Measurements from ENCODE around the gene RBMS1.

RBMS1 gene

GRCh38 chr2:160303527-160303926 is 190.1 kb downstream of the RBMS1 start:
- no peak for DNase-seq (ENCODE audit: low read depth in 1 of 2, low spot score in 1 of 2)
- no peaks in the 10 kb centered on the region for H3K27me3 ChIP-seq (ENCODE audit: insufficient read depth, poor library complexity, severe bottlenecking)
- no peak overlapping the region for H3K27ac ChIP-seq (replicated peaks)
- TF ChIP-seq POLR2AphosphoS5 (IDR thresholded peaks at IDR 0.05; ENCODE audit: low read depth) (no peak), SPI1 (IDR thresholded peaks at IDR 0.05; ENCODE audit: borderline replicate concordance, low read depth) (no peak), GABPA (IDR thresholded peaks at IDR 0.05; ENCODE audit: low read depth) (no peak), CTCF (IDR thresholded peaks at IDR 0.05; ENCODE audit: insufficient read depth, low read length) (no peak), REST (IDR thresholded peaks at IDR 0.05; ENCODE audit: insufficient replicate concordance, low read depth) (no peak)
- H3K4me3 ChIP-seq (replicated peaks; ENCODE audit: insufficient read depth, low read length): no peak overlapping the region

GRCh38 chr2:160303076-160303475 is 190.5 kb downstream of the RBMS1 start:
- Histone ChIP-seq H3K27me3 (ENCODE audit: insufficient read depth, poor library complexity, severe bottlenecking) (no peaks in the 10 kb centered on the region), H3K27ac (replicated peaks) (no peak overlapping the region), H3K4me3 (replicated peaks; ENCODE audit: insufficient read depth, low read length) (no peak overlapping the region)
- no peak for DNase-seq (ENCODE audit: low read depth in 1 of 2, low spot score in 1 of 2)
- TF ChIP-seq REST (IDR thresholded peaks at IDR 0.05; ENCODE audit: insufficient replicate concordance, low read depth) (no peak), POLR2AphosphoS5 (IDR thresholded peaks at IDR 0.05; ENCODE audit: low read depth) (no peak), GABPA (IDR thresholded peaks at IDR 0.05; ENCODE audit: low read depth) (no peak), CTCF (IDR thresholded peaks at IDR 0.05; ENCODE audit: insufficient read depth, low read length) (no peak), SPI1 (IDR thresholded peaks at IDR 0.05; ENCODE audit: borderline replicate concordance, low read depth) (no peak)

GRCh38 chr2:160301420-160301819 is 192.2 kb downstream of the RBMS1 start:
- H3K27me3 ChIP-seq (ENCODE audit: insufficient read depth, poor library complexity, severe bottlenecking): no peaks in the 10 kb centered on the region
- no peak overlapping the region for H3K27ac ChIP-seq (replicated peaks)

More at GRCh38 chr2:160301420-160301819, 192.2 kb downstream of the RBMS1 start:
- DNase-seq (ENCODE audit: low read depth in 1 of 2, low spot score in 1 of 2): no peak
- TF ChIP-seq REST (IDR thresholded peaks at IDR 0.05; ENCODE audit: insufficient replicate concordance, low read depth) (no peak), POLR2AphosphoS5 (IDR thresholded peaks at IDR 0.05; ENCODE audit: low read depth) (no peak), GABPA (IDR thresholded peaks at IDR 0.05; ENCODE audit: low read depth) (no peak), CTCF (IDR thresholded peaks at IDR 0.05; ENCODE audit: insufficient read depth, low read length) (no peak), SPI1 (IDR thresholded peaks at IDR 0.05; ENCODE audit: borderline replicate concordance, low read depth) (no peak)
- H3K4me3 ChIP-seq (replicated peaks; ENCODE audit: insufficient read depth, low read length): no peak overlapping the region

All from HL-60 (cell line).